DMS 273 (cell line): ENCODE data around the gene DYNC2I2.

Experiments
- DNase-seq: peaks from one replicate; lab custom pipeline; 2025; ENCODE audit not compliant: unreplicated experiment; lab: John Stamatoyannopoulos, UW

Gene DYNC2I2

DNA sequence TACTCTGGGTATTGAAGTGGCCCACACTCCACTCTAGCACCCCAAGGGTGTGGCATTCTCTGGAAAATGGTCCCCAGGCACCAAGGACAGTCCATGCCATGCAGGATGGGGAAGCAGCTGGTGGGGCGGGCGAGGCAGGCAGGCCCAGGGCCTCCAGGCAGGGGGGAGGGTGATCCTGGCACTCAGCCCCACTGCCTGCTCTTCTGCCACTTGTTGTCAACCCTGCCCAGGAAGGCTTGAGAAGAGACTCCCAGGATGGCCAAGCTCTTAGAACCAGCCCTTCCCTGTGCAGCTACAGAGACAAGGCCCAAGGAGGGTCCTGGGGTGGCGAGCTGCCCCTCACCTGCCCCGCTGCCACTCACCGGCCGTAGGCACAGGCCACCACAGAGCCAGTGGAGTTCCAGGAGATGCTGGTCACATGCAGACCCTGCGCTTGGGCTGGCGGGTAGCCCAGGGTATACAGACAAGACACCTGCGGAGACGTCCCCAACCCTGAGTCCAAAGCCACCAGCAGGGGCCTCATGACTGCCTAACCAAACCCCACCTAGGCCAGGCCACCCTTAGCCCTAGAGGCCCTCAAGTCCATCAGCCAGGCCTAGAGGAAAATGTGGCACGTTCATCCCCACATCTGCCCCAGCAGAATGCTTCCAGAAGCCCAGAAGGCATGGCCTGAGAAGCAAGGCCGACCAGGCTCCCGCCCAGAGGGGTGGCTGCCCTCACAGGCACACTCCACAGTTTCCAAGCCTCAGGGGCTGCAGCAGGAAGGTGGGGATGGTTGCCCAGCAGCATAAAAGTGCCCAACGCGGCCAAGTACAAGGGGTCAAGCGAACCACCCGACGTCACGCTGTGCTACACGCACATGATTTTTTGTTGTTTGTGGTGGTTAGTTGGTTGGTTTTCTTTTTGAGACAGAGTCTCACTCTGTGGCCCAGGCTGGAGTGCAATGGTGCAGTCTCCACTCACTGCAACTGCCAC lies 19.8 kb downstream of the DYNC2I2 start:
- peak; percentile 80 for DNase-seq

DNA sequence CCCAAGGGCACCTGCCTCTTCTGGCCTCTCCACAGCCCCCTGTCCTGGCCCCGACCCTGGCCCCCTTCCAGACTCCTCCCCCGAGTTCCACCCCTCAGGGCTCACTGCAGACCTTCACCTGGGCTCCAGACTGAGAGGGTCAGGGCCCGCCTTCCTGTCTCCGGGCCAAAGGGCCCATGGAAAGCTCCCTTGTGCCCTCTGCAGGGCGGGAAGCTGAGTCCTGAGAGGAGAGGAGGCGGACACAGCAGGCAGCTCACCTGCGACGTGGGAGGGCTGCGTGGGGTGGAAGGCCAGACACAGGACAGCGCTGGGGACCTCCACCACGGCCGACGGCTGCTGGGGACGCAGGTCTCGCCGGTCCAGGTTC lies 20.6 kb downstream of the DYNC2I2 start:
- peak; percentile 42 for DNase-seq

DNA sequence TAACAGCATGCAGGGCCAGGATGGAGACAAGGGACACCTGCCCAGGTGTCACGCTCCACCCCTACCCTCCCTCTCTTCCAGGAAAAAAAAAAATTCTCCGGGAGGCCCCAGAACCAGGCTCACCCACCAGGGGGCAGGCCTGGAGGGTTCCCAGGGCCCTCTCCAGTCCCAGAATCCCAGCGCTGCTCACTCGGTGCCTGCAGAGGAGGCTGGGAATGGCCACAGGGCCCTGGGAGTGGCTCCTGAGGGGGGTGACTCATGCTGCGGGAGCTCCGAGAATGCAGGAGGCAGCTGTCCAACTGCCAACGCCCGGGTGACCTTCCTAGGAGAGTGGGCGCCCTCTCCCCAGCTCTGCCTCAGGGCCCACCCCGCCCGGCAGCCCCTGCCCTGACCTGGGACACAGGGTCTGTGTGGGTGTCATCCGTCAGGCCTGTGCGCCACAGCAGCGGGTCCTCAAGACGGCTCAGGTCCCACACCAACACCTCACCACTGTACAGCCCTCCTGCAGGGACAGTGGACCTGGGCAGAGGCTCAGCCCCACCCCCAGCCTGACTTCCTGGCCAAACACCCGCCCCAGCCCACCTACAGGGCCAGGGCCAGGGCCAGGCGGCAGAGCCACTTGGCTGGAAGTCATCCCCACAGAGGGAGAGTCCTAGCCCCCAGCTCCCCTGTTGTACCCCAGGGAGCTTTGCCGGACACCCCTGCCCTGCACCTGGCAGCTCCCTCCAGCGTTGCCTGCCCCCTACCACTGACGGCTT lies 21.2 kb downstream of the DYNC2I2 start:
- peak; percentile 87 for DNase-seq

DNA sequence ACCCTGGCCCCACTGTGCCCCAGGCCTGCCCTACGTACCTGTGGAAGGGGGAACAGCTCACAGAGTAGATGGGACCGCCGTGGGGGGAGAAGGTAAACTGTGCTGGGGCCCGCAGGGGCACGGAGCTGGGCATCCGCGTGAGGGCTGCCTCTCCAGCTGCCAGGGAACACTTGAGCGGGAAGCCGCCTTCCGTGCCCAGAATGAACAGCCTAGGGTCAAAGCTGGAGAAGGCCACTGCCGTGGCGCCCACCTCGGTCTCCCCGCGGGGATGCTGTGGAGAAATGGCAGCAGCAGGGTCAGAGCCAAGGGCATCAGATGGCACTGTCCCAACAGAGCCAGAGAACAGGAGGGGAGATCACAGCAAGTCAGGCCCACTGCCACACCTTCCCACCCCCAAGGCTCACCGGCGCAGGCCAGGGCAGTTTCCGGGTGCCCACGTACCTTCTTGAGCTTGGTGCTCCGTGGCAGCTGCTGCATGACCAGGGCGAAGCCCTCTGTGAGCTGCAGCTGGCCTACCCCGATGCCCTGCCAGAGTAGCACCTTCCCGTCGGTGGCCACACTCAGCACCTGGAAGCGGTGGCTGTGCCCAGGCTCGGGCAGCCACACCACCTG lies 21.9 kb downstream of the DYNC2I2 start:
- no peak for DNase-seq

DNA sequence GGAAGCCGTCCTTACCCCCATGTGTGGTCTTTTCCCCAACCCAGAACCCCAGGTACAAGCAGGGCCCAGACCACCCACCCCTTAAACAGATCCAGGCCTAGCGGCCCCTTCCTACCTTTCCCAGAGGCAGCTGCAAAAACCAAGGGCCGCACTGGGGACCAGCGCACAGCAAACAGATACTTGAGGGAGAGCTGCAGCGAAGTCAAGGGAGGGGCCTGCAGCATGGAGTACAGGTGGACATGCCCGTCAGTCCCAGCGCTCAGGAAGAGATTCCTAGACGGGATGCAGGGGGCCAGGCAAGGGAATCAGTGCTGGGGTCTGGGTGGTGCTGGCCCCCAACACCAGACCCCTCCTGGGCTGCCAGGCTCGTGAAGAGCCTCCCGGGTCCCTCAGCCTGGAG lies 22.5 kb downstream of the DYNC2I2 start:
- no peak for DNase-seq

DNA sequence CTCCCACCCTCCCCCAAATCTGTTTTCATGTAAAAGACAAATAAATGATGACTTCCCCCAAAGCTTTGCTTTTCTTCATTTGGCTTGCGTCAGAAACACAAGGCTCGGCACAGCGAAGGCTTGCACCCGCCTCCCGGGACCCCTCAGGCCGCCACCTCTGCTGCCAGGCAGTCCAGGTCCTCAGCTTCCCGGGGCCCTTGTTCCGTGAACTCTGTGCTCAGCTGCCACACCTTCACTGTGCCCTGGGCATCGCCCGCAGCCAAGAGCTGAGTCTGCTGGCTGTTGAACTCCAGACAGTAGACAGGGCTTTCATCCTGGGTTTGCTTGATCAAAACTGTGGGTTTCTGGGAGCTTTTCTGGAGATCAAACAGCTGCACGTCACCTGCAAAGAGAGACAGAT lies 23.0 kb downstream of the DYNC2I2 start:
- DNase-seq, result no peak

DNA sequence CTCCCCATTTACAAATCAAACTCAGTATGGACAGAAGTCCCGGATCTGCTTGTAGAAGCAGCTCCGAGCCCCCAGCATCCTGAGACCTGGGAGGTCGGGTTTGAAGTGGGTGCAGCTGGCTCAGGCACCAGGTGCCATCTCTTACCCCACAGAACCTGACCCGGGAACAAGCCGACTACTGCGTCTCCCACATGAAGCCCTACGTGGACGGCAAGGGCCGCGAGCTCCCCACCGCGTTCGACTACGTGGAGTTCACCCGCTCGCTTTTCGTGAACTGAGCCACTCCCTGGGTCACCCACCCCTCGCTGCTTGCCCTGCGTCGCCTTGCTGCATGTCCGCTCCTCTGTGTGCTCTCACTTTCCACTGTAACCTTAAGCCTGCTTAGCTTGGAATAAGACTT lies 23.6 kb downstream of the DYNC2I2 start:
- no peak for DNase-seq

DNA sequence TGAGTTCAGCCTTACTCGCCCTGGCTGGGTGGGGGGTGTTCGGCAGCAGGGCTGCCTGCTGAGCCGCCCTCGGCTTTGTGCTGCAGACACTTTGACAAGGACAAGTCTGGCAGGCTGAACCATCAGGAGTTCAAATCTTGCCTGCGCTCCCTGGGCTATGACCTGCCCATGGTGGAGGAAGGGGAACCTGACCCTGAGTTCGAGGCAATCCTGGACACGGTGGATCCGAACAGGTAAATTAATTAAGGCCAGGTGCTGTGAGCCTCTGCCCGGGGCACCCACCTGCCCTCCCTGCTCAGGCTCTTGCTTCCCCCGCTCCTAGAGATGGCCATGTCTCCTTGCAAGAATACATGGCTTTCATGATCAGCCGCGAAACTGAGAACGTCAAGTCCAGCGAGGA lies 24.2 kb downstream of the DYNC2I2 start:
- no peak for DNase-seq

DNA sequence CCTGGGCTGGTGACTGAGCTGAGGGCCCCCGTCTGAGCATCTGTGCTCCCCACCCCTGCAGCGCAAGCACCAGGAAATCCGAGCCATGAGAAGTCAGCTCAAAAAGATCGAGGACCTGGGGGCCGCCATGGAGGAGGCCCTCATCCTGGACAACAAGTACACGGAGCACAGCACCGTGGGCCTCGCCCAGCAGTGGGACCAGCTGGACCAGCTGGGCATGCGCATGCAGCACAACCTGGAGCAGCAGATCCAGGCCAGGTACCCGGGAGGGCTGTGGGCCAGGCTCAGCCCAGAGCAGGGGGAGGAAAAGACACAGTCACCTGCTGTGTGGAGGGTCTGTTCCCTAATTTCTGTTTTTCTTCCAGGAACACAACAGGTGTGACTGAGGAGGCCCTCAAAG lies 24.6 kb downstream of the DYNC2I2 start:
- no peak for DNase-seq

DNA sequence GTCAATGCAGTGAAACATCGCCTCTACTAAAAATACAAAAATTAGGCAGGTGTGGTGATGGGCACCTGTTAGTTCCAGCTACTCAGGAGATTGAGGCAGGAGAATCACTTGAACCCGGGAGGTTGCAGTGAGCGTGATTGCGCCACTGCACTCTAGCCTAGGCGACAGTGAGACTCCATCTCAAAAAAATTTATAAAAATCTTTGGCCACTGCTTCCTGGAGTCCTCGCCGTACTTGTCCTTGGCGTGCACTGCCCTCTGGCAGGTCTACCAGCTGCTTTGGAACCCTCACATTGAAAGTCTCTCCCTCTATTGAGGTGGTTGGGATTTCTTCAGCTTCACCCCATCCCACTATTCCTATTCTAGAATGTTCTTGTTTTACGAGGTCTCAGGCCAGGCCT lies 25.0 kb downstream of the DYNC2I2 start:
- no peak for DNase-seq

DNA sequence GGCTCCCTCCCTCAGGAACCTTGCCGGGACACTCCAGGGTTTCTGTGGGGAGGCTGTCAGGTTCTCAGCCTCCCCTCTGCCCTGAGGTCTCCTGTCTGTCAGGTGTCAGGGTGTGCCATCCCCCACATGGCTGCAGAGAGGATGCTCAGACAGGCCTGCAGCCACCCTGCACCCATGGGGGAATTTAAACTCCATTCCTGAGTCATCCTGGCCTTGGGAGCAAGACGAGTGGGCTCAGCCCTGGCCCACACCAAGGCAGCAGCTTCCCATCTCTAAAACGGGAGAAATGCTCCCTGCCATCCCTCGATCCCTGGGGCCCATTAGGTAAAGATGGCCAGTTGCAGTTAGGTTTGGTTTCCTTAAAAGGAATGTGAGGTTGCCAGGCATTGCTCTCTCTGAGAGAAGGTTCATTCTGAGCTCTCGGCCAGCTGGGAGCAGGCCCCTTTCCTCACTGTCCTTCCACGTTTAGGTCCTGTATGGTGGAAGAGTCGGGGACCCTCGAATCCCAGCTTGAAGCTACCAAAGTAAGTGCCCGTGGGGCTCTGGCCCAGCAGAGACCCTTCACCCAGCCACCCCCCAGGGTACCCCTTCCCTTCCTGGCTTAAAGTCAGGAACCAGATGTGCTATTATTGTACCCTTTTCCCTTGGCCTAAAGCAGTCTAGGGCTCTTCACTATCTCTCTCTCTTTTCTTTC lies 26.6 kb downstream of the DYNC2I2 start:
- DNase-seq, result no peak

DNA sequence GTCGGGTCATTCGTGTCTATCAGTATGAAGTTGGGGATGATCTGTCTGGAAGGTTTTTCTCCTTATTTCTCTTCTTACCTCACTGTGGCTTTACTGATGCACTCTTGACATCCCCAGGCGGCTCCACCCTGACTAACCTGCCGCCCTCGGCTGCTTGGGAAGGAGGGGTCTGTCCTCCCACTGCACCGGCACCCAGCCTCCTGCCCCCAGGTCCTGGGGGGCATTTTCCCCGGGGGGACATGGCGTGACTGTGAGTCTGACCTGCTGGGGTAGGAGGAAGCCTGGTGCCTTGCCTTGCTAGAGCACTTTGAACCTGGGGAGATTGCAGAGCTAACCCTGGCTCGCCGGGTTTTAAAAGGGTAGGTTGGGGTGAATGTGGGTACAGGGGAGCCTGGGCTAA lies 27.5 kb downstream of the DYNC2I2 start:
- no peak for DNase-seq

DNA sequence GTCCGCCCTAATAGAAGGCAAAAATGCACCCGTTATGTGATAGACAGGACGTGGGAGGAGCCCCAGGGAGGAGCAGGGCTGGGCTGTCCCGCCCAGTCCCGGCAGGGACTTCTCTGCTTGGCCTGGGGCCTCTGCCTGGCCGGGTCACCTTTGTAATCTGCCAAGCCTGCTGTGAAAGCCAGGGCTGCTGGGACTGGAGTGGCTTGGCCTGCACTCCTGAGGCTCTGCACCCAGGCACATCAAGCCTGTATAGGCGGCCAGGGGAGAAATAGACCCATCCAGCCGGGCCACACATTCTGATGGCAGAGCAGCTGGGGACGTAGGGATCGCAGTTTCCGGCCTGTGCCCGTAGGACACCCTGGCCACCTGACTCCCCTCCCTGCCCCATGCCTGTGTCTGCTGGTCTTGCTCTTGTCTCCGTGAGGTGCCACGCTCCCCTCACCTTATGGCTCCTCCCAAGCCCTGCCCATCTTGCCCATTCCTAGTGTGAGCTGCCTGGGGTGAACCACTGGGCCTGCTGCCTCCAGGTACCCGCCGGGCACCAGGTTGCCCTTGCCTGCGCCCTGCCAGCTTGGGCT lies 28.1 kb downstream of the DYNC2I2 start:
- no peak for DNase-seq

DNA sequence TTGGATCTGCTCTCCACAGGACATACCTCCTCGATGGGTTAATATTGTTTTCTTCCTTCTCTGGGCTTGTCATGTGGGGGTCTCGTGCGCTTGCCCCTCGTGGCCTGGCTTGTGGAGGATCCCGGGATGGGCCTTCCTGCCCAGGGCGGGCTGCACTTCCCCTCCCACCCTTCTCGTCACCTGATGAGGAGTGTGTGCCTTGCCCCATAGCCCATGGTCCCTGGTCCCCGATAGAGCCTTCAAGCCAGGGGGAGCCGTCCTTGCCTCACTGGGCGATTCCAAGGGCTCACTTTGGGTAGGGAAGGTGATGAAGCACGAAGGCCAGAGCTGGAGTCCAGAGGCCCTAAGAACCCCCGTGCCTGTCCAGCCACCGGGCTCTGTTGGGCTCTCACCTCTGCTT lies 28.7 kb downstream of the DYNC2I2 start:
- DNase-seq, result no peak

DNA sequence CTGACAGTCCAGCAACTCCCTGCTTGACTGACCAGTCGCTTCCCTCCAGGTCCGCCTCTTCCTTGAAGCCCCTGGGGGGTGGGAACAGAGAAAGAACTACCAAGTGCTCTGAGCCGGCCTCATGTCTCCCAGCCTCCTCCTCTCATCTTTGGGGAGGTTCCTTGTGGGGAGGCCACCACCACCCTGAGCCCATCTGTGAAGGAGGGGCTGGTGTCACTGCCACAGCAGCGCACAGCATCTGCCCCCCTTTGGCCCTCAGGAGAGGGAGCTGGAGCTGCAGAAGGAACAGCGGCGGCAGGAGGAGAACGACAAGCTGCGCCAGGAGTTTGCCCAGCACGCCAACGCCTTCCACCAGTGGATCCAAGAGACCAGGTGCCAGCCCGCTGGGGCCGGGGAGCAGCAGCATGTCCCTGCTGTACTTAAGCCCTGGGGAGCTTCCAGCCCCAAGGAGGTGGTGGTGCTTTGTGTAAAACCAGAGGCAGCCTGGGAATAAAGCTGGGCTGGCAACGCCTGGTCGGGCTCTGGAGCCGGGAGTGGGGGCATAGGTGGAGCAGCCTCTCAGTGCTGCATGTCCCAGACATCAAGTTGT lies 29.4 kb downstream of the DYNC2I2 start:
- DNase-seq, result no peak

DNA sequence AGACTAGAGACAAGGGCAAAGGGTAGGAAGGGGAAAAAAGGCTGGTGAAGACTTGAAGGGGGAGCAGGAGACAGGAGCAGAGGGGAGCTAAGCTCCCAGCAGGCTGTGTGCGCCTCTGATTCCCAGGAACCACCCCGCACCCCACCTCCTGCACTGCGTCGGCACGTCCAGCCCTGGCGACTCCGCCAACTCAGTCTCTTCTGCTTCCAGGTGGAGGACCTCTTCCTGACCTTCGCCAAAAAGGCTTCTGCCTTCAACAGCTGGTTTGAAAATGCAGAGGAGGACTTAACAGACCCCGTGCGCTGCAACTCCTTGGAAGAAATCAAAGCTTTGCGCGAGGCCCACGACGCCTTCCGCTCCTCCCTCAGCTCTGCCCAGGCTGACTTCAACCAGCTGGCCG lies 30.5 kb downstream of the DYNC2I2 start:
- DNase-seq, result no peak

DNA sequence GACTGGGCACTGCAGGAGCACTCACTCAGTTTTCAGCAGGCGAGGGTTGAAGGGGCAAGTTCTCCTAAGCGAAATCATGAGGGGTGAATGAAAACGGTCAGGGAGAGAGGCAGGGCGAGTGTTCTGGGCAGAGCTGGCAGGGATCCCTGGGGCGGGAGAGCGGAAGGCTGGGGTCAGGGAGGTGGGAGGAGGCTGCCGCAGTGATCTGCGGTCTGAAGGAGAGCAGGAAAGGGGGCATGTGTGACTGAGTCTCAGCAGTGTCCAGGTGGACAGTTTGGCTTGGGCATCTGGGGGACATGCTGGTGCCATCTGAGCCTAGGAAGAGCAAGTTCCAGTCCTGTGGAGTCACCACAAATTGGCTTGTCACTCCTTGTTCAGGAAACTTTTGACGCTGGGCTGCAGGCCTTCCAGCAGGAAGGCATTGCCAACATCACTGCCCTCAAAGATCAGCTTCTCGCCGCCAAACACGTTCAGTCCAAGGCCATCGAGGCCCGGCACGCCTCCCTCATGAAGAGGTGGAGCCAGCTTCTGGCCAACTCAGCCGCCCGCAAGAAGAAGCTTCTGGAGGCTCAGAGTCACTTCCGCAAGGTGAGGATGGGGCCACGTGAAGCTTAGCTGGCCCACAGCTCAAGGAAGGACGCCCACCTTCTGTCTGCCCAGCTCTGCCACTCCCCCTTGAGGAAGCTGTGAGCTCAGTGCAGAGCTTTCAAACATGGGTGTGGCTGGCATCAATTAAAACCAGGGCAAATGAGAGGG lies 31.1 kb downstream of the DYNC2I2 start:
- DNase-seq, result no peak

DNA sequence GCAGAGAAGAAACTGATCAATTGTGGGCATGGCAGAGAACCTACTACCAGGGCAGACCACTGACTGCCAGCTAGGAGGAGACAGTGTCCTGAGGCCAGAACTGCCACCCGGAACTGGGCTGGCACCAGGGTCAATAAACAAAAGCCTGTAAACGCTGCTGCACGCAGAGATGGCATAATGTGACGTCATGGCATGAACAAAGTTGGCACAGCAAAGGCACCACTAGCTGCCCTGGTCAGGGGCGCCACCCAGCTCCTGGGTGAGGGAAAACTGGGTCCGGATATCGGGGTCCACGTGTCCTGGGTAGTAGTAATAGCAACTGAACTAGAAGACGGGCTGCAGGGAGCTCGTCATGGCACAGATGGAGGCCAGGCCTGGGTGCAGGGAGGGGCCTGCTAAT lies 32.1 kb downstream of the DYNC2I2 start:
- DNase-seq, result no peak

DNA sequence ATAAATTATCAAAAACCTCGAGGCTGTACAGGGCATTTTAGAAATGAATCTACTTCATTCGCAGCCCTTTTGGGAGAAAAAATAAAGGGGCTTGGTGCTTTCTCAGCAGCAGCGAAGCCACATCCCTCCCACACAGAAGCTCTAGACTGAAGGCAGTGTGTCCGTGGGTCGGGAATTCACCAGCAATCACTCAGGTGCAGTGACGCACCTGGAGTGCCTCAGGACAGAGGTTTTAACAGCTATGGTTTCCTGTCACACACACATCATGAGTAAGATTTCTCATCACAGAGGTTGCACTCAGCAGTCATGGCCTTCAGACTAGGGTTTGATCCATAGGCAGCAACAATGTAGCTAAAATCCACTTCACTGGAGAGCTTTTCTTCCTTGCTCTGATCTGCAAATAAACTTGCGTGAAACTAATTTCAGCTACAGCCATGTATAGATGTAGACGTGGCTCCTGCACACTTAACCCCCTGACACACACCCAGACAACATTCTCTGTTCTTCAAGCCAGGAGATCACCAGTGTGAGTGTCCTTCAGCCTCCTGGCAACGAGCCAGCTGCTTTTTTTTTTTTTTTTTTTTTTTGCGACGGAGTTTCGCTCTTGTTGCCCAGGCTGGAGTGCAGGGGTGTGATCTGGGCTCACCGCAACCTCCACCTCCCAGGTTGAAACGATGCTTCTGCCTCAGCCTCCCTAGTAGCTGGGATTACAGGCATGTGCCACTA lies 34.8 kb downstream of the DYNC2I2 start:
- no peak for DNase-seq
